ENCODE data around the gene ADK.

Gene ADK

DNA sequence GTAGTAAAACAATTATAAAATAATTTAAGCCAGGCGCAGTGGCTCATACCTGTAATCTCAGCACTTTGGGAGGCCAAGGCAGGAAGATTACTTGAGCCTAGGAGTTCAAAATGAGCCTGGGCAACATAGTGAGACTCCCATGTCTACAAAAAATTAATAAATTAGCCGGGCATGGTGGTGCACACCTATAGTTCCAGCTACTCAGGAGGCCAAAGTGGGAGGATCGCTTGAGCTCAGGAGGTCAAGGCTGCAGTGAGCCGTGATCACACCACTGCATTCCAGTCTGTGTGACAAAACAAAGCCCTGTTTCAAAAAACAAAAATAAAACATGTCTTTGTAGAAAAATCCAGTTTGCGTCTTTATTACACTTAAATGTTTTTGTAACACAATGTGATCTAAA is 533.4 kb downstream of the ADK start:
- intact Hi-C loops (cut with DNase I): no loop called here
- DNase-seq: no peak

DNA sequence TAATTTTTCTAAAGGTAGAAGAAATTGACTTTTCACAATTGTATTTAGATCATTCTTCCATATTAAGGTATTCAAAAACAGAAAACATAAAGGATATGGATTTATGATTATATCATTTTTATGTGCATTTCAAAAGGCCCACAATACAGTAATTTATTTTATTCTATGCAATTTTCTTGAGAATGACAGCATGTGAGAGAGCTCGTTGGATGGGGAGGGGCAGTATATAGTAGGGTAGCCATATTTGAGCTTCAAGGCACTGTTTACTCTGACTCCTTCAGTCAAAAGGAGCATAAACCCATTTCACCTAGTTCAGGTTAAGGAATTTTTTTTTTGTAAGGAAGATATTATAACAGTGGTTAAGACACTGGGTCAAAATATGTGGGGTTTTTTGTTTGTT is 534.5 kb downstream of the ADK start:
- intact Hi-C loops (cut with DNase I): no loop called here
- no peak for DNase-seq

- DNase-seq: no peak
- intact Hi-C loops (cut with DNase I): no loop called here
These were observed 539.4 kb downstream of the ADK start for GRCh38 chr10:74690393-74690792.

DNA sequence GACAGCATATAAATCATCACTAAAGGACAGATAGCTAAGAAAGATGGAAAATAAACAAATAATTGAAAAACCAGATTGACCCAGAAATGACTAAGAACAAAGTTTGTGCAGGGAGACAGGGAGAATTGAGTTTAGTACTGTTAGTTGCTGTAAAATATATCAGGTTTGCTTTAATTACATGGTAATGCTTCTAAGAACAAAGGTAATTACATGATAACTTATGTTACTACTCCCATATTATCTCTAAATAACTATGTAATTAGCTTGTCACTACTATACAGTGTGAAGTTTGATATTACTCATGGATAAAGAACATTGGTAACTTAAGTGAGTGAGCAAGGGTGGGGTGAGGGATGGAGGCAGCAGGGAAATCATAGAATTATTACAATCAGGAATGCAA is 540.1 kb downstream of the ADK start:
- DNase-seq: no peak
- intact Hi-C loops (cut with DNase I): no loop called here

- intact Hi-C loops (cut with DNase I): no loop called here
- DNase-seq: no peak
These were observed 553.8 kb downstream of the ADK start for GRCh38 chr10:74704629-74705357.

GRCh38 chr10:74705358-74705980 is 554.4 kb downstream of the ADK start:
- DNase-seq: no peak
- intact Hi-C loops (cut with DNase I): no loop called here

GRCh38 chr10:74706966-74707365 is 555.9 kb downstream of the ADK start:
- intact Hi-C loops (cut with DNase I): no loop called here

GRCh38 chr10:74708246-74708645 is 557.2 kb downstream of the ADK start:
- DNase-seq: no peak
- intact Hi-C loops (cut with DNase I): no loop called here

More at GRCh38 chr10:74706966-74707365, 555.9 kb downstream of the ADK start:
- no peak for DNase-seq

DNA sequence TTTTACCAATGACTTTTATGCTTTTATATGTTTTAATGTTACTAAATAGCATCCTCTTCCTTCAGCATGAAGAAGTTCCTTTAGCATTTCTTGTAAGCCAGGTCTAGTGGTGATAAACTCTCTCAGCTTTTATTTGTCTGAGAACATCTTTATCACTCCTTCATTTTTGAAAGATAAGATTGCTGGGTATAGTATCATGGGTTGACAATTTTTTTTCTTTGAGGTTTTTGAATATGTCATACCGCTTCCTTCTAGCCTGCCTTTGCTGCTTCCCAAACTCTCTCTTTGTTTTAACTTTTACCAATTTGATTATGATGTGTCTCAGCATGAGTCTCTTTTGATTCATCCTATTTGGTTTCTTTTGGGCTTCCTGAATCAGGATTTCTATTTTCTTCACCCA is 567.2 kb downstream of the ADK start:
- intact Hi-C loops (cut with DNase I): no loop called here
- DNase-seq: no peak

GRCh38 chr10:74728225-74728624 is 577.2 kb downstream of the ADK start:
- DNase-seq: no peak
- intact Hi-C loops (cut with DNase I): no loop called here

GRCh38 chr10:74730246-74730645 is 579.2 kb downstream of the ADK start:
- DNase-seq: no peak
- intact Hi-C loops (cut with DNase I): no loop called here

- no peak for DNase-seq
- intact Hi-C loops (cut with DNase I): no loop called here
These were observed 582.6 kb downstream of the ADK start for GRCh38 chr10:74733612-74734011.

DNA sequence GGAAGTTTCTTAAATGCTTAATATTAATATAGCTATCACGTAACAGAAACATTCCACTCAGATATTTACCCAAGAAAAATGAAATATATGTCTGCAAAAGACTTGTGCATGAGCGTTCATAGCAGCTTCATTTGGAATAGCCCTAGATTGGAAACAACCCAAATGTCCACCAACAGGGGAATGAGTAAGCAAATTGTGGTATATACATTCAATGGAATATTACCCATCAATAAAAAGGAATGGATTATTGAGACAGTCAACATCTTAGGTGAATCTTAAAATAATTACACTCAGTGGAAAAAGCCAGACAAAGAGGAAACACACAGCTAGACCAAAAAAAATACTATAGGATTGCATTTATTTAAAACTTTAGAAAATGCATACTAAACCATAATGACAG is 585.0 kb downstream of the ADK start:
- DNase-seq: no peak
- intact Hi-C loops (cut with DNase I): no loop called here

DNA sequence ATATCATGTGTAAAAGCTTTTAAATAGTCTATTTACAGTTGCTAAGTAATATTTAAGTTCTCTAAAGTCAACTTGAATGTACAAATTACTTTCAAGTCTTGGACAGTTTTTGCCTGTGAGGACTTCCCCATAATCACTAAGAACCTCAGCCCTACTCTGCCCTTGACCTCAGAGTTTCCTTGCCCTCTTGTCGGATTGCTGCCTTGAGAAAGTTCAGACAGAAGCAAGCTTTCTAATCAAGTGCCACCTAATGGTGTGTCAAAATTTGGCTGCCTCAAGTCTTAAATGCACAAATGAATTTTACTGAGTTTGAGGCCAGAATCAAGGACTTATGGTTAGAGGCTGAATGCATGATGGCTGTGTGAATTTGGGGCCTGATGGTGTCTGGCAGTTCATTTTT is 587.0 kb downstream of the ADK start:
- DNase-seq: no peak

DNA sequence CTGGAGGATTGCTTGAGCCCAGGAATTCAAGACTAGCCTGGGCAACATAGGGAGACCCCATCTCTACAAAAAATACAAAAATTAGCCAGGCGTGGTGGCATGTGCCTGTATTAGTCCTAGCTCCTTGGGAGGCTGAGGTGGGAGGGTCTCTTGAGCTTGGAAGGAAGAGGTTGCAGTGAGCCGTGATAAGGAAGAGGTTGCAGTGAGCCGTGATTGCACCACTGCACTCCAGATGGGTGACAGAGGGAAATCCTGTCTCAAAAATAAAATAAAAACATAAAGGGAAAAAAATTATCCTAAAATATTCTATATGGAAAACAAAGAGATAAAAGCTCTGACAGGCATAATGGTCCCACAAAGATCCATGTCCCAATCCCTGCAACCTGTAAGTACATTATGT is 587.5 kb downstream of the ADK start:
- no peak for DNase-seq
- intact Hi-C loops (cut with DNase I): no loop called here

More for the DNA sequence above, 587.0 kb downstream of the ADK start:
- intact Hi-C loops (cut with DNase I): no loop called here

- intact Hi-C loops (cut with DNase I): no loop called here
- no peak for DNase-seq
These were observed 588.1 kb downstream of the ADK start for GRCh38 chr10:74738985-74739567.

- intact Hi-C loops (cut with DNase I): no loop called here
These were observed 592.4 kb downstream of the ADK start for GRCh38 chr10:74743401-74743800.

DNA sequence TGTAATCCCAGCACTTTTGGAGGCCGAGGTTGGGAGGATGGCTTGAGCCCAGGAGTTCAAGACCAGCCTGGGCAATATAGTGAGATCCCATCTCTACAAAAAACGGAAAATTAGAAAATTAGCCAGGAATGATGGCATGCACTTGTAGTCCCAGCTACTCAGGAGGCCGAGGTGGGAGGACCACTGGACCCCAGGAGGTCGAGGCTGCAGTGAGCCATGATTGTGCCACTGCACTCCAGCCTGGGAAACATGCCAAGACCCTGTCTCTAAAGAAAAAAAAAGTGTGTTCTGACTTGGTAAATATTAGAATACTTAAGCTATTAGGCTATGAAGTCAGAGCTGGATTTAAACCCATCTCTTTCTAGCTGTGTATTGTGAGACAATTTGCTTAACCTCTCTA is 594.4 kb downstream of the ADK start:
- intact Hi-C loops (cut with DNase I): no loop called here
- no peak for DNase-seq

More at GRCh38 chr10:74743401-74743800, 592.4 kb downstream of the ADK start:
- DNase-seq: no peak

- DNase-seq: peak in 1 of 10 donors; percentile 53
- intact Hi-C loops (cut with DNase I): no loop called here
These were observed 595.8 kb downstream of the ADK start for GRCh38 chr10:74746813-74747212.

- no peak for DNase-seq
- intact Hi-C loops (cut with DNase I): no loop called here
These were observed 597.5 kb downstream of the ADK start for GRCh38 chr10:74748468-74749031.

- intact Hi-C loops (cut with DNase I): no loop called here
- DNase-seq: no peak
These were observed 599.8 kb downstream of the ADK start for GRCh38 chr10:74750848-74751274.

Data from posterior cingulate gyrus (tissue), 11 donors.